Stimulated activated CD8-positive, alpha-beta memory T cell treated with anti-CD3 and anti-CD28 coated beads, Interleukin-7, amount 100 ng/mL, for 1 hour (primary cell): Measurements from ENCODE around the gene KRT86.
"Not testable (repeated sequence)": the region's sequence is repeated elsewhere in the genome, so short reads cannot be mapped to it uniquely, and the experiment has no call there.

Source experiments
- DNase-seq, 2 donors: peaks; one replicate each; pipeline ENCODE4 v3.0.0-alpha.2; 2020; ENCODE audit warnings: low read depth in 2 of 2

The KRT86 gene

DNA sequence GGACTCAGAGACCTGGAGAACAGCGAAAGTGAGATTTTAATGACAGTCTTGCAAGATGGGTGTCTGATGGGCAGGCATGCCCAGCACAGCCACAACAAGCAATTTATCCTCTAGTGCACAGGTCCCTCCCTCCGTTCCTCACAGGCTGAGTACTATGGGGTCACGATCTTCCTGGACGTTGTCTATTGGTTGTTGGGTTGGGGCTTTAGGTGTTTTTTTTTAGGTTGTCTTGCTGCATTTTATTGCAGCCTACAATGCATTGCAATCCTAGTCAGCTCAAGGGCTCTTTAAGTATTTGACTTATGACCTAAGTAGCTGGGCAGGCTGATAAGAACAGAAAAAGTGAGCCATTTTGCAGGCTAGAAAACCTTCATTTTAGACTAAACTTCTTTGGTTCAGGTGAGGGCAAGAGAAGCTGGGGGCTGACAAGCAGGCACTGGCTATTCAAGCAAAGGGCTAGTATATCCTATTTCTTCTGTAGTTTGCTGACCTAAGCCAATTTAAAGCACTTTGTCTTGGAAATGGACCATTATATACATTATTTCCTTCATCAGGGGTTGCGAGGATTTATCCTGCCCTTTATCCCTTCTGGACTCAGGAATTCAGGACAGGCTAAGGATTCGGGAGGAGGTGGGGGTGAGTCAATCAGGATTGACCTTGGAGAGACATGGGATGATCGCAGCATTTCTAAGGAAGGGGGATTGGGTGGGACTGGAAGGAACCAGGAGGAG lies 35.4 kb upstream of the KRT86 start:
- DNase-seq, result no peak

DNA sequence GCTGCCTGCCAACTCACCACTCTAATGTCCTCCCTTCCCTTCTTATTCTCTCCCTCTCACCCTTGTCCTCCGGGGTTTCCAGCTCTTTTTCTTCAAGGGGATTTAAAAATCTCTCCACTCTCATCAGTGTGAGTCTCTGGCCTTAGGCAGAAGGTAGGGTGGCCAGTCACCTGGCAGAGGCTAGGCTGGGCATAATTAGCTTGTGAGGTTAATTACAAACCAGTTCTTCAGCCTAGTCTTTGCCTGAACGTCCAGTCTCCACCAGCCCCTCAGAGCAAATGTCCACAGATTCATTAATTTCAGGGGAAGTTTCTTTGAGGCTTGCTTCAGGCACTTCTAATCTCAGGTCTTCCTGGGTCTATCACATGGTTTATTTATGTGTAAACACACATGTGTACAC lies 34.7 kb upstream of the KRT86 start:
- no peak for DNase-seq

DNA sequence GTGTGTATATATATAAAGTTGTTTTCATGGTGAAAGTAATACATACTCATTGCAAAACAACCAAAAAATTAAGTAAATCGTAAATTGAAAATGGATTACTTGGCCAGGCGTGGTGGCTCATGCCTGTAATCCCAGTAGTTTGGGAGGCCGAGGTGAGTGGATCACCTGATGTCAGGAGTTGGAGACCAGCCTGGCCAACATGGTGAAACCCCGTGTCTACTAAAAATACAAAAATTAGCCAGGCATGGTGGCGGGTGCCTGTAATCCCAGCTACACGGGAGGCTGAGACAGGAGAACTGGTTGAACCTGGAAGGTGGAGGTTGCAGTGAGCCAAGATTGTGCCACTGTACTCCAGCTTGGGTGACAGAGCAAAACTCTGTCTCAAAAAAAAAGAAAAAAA lies 34.2 kb upstream of the KRT86 start:
- DNase-seq, result not testable (repeated sequence)

DNA sequence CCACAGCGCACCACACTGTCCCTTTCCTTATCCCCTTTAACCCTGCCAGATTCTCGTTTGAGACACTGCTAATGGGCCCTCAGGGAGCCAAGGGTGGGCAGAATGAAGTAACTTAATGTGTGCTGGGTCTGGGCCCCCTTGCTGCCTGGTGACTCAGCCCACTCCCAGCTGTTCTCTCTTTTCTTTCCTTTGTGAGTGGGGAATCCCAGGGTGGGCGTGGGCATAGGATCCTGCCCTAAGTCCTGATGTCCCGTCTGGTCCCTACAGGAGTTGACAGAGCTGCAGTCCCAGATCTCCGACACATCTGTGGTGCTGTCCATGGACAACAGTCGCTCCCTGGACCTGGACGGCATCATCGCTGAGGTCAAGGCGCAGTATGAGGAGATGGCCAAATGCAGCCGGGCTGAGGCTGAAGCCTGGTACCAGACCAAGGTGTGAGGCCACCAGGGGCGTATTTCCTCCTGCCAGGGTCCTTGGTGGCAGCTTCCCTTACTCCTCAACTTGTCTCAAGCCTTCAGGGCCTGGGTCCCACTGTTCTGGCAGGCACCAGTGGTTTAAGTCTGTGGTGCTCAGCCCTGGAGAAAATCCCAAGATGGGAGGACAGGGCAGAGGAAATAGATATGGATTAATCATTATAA lies 33.1 kb upstream of the KRT86 start:
- DNase-seq, result no peak

DNA sequence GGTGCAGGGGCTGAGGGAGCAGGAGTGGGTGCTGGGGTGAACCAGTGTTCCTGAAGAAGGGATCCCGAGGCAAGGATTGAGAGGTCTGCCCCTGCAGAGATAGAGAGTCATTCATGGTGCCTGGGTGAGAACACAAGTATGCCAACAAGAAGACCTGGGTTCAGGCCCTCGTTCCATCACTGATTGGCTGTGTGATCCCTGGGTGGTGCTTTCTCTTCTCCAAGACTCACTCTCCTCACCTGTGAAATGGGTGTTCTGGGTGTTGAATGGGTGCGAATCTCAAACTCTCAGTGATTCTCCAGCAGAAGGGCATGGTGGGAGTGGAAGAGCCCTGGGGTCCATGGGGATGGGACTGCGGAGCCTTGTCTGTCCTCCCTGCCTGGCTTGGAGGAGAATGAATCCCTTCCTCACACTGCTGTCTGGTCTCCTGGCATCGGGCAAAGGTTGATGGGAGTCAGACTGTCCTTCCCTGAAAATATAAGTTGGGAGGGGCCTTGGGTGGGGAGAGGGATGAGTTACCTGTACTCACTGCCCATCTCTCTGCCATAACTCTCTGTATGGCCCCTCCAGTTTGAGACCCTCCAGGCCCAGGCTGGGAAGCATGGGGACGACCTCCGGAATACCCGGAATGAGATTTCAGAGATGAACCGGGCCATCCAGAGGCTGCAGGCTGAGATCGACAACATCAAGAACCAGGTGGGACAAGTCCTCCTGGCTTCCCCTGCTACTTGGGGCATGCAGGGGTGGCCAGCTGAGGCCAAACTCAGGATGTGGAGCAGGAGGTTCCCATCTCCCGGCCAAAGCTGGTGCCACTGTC lies 31.8 kb upstream of the KRT86 start:
- DNase-seq, result no peak

DNA sequence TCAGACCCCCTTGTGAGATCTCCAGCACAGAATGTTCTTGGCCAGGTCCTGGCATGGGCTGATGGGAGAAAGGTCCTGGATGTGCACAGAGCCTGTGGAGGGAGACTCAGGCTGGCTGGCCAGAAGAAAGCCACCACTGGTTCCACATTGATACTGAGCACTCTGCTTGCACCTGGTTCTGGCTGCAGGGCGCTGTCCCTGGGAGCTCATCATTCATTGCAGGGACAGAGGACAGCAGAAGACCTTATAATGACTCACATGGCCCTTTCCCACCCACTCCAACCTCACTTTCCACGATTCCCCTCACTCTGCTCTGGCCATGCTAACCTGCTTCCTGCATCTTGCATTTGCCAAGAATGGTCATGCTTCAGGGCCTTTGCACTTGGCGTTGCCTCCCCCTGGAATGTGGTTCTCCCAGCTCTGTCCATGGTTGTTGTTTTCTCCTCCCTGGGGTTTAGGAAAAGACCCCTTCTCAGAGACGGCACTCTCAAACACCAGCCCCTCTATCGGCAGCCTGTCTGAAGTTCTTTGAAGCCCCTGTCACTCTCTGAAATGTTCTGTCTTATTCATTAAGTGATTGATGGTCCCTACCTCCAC lies 31.1 kb upstream of the KRT86 start:
- DNase-seq, result no peak

DNA sequence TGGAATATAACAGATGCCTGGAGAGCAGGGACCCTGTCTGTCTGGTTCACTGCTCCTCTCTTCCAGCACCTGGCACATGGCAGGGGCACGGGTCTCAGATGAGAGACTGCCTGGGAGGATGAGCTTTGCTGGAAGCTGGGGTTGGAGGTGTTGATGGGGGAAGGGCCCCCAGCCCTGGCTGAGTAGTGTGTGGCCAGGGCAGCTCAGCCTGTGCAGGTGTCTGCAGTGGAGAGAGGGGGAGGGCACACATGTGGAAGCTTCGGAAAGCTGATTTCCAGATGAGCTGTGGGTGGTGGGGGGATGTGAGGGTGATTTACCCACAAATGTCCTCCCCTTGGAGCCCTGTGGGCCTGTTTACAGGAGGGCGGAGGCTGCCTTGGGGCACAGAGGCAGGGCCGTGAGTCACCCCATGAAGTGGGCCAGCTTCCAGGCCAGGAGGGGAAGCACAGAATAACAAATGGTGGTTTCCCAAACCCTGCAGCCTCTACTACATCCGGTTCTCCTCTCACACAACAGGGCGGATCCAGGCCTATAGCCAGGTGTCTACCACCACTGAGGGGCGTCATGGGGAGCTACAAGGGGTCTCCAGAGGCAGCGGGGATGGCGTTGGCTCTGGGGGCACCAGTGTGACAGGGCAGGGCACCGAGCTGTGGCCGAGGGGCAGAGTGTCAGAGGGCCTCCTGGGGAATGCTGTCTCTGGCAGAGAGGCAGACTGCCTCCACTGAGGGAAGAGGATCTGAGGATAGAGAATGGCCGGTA lies 30.4 kb upstream of the KRT86 start:
- peak; percentile 6 to 31 for DNase-seq

DNA sequence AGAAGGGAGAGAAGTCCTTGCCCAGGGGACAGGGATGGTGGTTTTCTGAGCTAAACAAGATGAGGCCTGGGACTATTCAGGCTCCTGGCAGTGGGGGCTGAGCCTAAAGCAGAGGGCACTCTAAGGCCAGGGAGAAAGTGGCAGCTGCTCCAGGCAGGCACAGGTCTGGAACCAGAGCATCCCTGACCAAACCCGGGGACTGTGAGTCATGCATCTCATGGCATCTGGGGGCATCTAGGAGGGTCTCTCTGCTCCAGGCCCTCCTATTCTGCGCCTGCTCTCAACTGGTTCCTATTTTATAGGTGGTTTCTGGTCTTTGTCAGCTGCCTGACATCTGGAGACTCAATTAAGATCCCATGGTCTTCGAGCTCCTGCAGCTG lies 29.8 kb upstream of the KRT86 start:
- no peak for DNase-seq

DNA sequence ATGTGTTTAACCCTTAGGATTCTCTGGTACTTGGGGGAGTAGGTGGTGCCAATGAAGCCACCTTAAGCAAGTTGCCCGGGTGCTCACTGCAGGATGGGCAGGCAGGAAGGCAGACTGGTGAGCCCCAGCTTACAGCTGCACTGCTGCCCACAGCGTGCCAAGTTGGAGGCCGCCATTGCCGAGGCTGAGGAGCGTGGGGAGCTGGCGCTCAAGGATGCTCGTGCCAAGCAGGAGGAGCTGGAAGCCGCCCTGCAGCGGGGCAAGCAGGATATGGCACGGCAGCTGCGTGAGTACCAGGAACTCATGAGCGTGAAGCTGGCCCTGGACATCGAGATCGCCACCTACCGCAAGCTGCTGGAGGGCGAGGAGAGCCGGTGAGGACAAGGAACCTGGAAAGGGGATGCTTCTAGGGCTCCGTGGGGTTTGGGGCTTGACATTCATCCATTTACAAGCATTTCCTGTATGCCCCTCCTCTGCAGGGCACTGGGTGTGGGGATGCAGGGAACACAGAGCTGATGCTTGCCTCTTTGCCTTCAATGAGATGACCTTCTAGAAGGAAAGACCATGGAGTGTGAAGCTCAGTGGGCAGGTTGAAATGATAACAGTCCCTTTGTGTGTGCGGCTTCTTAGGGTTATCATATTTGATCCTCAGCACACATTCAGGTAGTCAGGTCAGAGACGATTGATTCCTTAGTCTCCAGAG lies 29.0 kb upstream of the KRT86 start:
- no peak for DNase-seq

DNA sequence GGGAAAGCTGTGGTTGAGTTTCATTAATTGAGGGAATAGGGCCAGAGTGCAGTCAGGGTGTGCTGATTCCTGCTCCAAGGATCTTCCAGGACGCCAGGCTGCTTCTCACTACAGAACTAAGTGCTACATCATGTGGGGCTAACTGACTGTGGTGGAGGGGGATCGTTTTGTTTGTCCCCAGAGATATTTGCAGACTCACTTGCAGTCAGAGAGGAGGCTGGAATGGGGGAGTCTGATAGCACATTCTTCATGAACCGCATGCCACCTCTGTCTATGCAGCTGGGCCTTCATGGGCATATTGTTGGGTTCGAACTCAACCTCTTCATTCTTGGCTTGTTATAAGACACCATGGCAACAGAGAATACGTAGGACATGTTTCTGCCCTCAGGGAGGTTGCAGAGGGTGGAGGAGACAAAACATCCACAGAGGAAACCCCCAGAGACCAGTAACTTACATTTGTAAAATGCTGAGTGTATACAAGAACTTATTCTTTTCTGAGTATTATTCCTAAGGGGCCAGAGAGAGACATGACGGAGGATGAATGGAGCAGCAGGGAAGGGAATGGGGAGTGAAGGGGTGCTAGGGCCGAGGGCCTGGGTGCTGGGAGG lies 28.4 kb upstream of the KRT86 start:
- DNase-seq, result no peak

DNA sequence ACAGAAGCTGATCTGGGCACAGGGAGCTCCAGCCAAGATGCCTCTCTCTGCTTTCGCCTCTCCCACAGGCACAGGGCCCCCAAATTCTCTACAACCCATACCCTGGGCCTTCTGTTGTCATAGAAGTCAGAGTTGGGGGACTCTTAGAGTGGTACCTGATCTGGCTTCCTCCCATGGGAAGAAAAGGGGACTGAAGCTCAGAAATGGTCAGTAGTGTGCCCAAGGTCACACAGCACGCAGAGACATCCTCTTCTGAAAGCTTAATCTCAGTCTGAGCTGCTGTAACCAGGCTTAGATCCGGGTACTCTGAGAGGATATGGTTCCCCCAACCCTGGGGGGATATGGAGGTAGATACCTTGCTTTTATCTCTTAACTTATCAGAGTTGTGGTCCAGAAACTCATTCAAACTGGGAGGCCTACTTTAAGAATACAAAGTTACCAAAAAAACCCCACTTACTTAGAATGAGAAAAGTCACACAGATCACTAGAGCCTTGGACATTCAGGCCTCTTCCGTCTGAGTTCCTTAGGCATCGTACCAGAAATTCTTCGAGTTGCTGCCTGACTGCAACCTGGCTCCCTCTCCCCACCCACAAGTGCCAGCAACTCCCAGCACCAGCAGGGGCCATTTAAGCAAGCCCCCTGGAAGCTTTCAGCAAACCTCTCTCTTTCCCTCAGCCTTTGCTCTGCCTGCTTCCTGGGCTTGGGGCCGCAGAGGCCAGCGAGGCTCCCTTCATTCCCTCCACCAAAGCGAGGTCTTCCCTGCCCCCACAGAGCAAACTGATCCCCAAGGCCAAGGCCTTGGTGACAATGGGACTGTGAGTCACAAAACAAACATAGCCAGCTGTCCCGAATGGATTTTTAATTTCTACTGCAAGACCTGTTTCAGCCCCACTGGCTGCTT lies 27.5 kb upstream of the KRT86 start:
- DNase-seq, result no peak

DNA sequence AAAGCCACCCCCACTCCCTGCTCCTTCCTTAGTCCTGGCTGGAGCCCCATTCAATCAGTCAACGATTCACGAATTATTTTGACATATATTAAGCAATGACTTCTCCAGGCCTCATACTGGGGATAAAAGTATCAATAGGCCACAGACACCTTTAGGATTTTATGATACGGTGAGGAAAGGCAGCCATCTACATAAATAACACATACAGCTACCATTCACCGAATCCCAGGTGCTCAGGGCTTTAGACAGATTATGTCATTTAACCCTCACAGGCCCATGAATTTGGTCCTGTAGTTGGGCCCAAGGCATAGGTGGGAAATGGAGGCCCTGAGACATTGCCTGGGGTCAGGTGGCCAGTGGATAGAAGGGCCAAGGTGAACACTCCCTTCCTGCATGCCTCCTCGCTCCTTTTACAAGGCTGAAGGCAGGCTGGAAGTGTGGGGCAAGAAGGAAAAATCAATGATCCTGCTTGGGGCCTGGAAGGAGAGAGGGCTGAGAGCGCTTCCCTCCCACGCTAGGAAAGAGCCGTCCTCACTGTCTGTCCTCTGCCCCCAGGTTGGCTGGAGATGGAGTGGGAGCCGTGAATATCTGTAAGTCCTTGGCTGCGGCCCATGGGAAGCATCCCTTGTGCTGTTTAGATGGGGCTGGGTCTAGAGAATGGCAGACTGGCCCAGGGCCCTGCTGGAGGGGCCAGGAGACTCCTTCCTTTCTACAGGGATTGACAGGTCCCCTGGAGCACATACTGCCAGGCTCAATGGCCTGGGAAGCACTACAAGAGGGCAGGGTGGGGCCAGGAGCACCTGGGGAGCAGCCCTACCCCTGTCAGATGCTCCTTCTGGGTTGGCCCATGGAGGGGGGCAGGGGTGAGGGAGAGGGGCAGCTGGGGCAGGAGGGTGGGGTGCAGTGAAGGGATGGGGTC lies 26.6 kb upstream of the KRT86 start:
- no peak for DNase-seq

DNA sequence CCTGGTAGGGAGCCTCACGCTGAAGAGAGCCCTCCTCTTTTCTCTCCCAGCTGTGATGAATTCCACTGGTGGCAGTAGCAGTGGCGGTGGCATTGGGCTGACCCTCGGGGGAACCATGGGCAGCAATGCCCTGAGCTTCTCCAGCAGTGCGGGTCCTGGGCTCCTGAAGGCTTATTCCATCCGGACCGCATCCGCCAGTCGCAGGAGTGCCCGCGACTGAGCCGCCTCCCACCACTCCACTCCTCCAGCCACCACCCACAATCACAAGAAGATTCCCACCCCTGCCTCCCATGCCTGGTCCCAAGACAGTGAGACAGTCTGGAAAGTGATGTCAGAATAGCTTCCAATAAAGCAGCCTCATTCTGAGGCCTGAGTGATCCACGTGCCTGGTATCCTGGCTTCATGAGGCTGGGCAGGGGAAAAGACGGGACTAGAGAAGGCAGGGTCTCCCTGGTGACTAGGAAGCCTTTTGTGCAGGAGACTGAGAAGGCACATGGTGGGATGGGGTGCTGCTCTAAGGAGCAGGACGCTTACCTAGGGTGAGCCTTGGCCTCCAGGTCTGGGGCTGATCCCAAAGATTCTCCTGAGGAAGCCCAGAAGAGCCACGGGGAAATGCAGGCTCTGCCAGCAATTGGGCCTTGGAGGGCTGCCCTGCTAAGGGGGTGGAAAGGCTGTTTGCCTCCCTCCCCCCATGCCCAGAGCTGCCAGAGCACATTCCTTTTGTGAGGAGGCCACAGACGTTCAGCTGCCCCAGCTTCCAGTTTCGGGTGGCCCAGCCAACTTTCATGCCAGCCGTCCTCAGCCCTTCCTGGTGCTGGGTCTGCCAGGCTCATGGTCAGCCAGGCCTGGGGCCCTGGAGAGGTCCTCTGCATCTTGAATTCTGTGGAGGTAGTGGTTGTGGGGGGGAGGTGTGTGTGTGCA lies 25.6 kb upstream of the KRT86 start:
- no peak for DNase-seq

DNA sequence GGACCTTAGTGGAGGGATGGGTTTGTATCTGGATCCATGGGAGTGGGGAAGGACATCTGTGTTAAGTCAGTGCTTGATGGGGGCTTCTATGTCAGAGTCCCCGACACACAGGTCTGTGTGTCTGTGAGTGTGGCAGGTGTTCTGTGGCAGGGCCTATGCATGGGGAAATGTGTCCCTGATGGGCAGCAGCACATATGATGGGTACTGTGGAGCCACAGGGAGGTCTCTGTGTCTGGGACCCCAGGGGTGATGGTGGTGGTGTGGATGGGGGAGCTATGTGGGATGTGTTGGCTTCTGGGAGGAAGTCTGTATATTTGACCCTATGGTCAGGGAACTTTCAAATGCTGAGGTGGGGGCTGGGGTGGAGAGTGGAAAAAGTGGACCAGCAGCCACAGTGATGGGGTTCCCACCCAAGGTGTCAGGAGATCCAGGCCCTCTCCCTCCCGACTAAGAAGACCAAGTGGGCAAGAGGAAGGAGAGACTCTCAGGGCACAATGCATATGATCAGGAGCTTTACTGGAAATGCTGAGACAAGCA lies 24.9 kb upstream of the KRT86 start:
- DNase-seq, result no peak

DNA sequence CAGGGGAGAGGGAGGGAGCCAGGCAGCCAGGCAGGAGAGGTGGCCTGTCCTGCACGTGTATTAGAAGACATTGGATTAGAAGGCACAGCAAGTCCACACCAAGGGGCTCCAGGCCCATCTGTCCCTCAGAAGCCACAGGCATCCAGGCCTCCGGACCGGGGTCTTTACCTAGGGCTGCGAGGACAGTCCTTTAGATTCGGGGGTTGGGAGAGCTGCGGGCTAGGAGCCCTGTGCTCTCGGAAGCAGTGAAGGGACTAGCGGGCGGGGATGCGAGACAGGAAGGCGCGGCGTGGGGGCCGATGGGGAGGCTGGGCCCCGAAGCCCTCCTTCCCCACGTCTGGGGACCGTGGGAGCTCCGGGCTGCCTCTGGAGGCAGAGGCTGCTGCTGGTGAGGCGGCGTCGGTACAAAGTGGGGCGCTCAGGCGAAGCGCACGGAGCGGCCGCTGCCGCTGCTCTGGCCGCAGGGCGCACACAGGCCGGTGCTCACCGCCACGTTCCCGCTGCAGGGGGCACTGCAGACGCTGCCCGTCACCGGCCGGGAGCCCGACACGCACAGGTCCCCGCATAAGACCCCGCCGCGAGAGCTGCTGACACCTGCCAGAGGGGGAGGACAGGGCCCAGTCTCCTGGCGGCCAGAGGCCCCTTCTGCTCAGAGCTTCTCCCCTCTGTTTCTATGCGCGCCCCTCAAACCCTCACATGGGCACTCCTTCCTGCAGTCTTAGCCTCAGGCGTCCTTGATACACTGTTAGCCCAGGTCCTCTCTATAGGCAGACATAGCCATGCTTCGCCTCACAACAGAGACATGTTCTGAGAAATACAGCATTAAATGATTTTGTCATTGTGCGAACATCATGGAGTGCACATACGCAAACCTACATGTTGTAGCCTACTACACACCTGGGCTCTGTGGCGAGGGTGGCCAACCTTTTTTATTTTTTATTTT lies 24.1 kb upstream of the KRT86 start:
- no peak for DNase-seq
